Activated CD4-positive, alpha-beta T cell treated with anti-CD3 and anti-CD28 coated beads for 36 hours (primary cell): ENCODE results near the gene NAP1L1. TPM values are rescaled to one million over a fixed set of nuclear protein-coding genes. Genes with fewer than 3 reads are reported as not detected.

Experiments used
- ATAC-seq: fragments of 200-7000 bp; cut with Tn5 transposase; one replicate; pipeline ENCODE4 v1.10.0; 2021; ENCODE audit warnings: mild to moderate bottlenecking, moderate library complexity
- CTCF ChIA-PET: fragments of 350-600 bp; sonication (Branson Sonifier 250); formaldehyde crosslinking; loops from one replicate; lab custom pipeline; 2021; ENCODE audit warnings: antibody characterized with exemption; lab: Charles Lee
- POLR2A ChIA-PET: fragments of 350-600 bp; sonication (Branson Sonifier 250); formaldehyde crosslinking; loops from one replicate; lab custom pipeline; 2021; ENCODE audit warnings: antibody characterized with exemption, inconsistent platforms; lab: Charles Lee
- DNase-seq: peaks from one replicate; pipeline ENCODE4 v3.0.0-alpha.2; 2020
- H3K27ac Mint-ChIP-seq: one replicate; pipeline ENCODE4 v1.8.0; 2021; ENCODE audit warnings: mixed read lengths
- H3K27me3 Mint-ChIP-seq: one replicate; pipeline ENCODE4 v1.8.0; 2021; ENCODE audit warnings: mixed read lengths
- H3K36me3 Mint-ChIP-seq: one replicate; pipeline ENCODE4 v1.8.0; 2021; ENCODE audit warnings: low read depth, mixed read lengths
- H3K4me1 Mint-ChIP-seq: one replicate; pipeline ENCODE4 v1.8.0; 2021; ENCODE audit warnings: mixed read lengths
- H3K4me3 Mint-ChIP-seq: one replicate; pipeline ENCODE4 v1.8.0; 2021; ENCODE audit warnings: mild to moderate bottlenecking, moderate library complexity, mixed read lengths
- H3K9me3 Mint-ChIP-seq: one replicate; pipeline ENCODE4 v1.8.0; 2021; ENCODE audit warnings: low read depth, mixed read lengths
- intact Hi-C, 2 experiments: fragments of 100-400 bp; cut with DNase I in 1 of 2; cut with micrococcal nuclease in 1 of 2; formaldehyde crosslinking; loops; one replicate each; pipeline versions ENCODE4 v1.14.2 to v1.15.1; 2022 to 2024; cut with DNase I, micrococcal nuclease
- total RNA-seq, 2 experiments: library from RNA; stranded (reverse); gene quantifications; one replicate each; pipeline ENCODE4 v1.2.3, GENCODE V29; 2021

The NAP1L1 gene
- total RNA-seq, 2 experiments from 2014 or later = 959 to 1,004 TPM

DNA sequence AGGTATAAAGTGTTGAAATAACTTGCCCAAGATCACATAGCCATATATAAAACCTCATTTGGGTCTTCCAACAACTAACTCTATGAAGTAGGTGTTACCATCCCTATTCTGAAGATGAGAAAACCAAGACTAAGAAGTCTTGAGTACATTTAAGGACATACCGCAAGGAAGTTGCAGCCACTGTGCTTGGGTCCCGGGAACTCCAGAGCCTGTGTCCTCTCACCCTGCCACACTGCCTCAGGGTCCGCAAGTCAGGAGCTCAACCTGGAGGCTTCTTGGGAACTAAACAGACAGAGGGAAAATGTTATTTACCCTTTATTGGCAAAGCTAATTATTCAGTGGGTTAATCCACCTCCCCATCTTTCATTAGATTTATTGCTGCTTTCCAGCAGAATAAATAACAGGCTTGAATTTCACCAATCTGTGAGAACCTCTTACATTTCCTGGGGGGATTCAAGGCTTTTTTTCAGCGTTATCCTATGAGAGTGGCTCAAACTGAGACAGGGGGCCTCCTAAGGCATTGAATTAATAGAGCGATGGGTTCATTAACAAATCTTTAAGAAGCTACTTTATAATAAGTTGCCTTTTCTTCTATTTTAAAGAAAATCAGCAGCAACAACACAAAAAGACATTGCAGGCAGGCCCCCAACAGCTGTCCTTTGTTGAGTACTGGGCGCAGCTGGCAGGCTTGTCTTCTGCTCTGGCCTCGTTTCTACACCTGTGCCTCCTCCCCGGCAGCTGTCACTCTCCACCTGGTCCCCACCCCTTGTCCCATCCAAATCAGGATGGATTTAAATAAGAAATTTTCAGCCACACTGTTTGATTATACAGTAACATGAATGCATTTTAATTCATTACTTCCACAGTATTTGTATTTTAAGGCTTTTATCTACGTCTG is 78.2 kb downstream of the NAP1L1 start:
- CTCF ChIA-PET = interaction anchor here (0.8 kb wide), 1 partner anchor 550 kb away, joined by 3 read pairs; no protein-coding TSS in a partner anchor
- intact Hi-C loops = no loop called here

GRCh38 chr12:76003355-76003638 is 81.2 kb downstream of the NAP1L1 start:
- H3K27ac Mint-ChIP-seq = no peak overlapping the region
- H3K4me1 Mint-ChIP-seq = no peaks in the 10 kb centered on the region
- peaks cover 7% of the 10 kb centered on the region for H3K9me3 Mint-ChIP-seq
- POLR2A ChIA-PET = interaction anchor here (0.5 to 0.6 kb wide), 2 partner anchors 13 to 90 kb away, joined by 4 to 6 read pairs; no protein-coding TSS in a partner anchor
- no peak overlapping the region for H3K4me3 Mint-ChIP-seq
- H3K36me3 Mint-ChIP-seq = no peaks in the 10 kb centered on the region
- peaks cover 7% of the 10 kb centered on the region for H3K27me3 Mint-ChIP-seq
- CTCF ChIA-PET = interaction anchor here (0.8 kb wide), 1 partner anchor 591 kb away, joined by 3 read pairs; no protein-coding TSS in a partner anchor
- ATAC-seq (no peak), DNase-seq (no peak)
- intact Hi-C loops = no loop called here

More for the DNA sequence above, 78.2 kb downstream of the NAP1L1 start:
- Mint-ChIP-seq H3K9me3 (peaks cover 7% of the 10 kb centered on the region), H3K4me3 (no peak overlapping the region), H3K27ac (no peak overlapping the region), H3K36me3 (no peaks in the 10 kb centered on the region), H3K27me3 (peaks cover 7% of the 10 kb centered on the region), H3K4me1 (no peaks in the 10 kb centered on the region)
- DNase-seq (no peak), ATAC-seq (no peak)
- POLR2A ChIA-PET = no interaction called here

DNA sequence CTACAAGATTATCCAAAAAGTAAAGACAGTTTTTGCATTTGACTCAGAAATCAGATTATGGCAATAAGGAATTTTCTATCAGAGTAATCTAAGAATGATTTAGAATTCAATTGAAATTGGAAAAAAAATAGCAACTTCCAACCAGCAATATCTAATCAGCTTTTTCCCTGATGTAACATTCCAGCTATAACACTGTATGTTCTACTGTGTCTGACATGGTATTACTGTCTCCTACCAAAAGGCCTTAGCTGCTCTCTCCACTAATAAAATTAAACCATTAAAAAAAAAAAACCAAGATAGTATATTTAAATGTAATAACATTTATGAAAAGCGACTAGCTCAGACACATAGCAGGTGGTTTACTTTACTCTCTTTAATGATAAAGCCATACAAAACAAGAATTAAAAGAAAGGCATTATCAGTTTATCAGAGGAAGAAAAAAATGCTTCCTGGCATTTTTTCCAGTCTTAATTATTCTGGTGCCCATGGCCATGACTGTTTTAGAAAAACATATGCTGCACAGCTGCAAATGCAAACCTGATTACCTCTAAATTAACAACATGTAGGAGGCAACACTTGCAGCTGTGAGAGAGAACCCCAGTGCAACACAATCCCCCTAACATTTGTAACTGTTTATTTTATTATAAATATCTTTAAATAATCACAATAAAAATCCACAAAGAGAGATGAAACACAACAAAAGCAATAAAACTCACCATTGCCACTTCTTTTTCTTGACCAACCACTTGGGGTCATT is 81.7 kb downstream of the NAP1L1 start:
- intact Hi-C loops = no loop called here
- no peak for DNase-seq
- Mint-ChIP-seq H3K4me1 (no peaks in the 10 kb centered on the region), H3K9me3 (peaks cover 7% of the 10 kb centered on the region), H3K4me3 (no peak overlapping the region), H3K27ac (no peak overlapping the region), H3K27me3 (peaks cover 7% of the 10 kb centered on the region), H3K36me3 (no peaks in the 10 kb centered on the region)
- no peak for ATAC-seq
- ChIA-PET POLR2A (interaction anchor here (0.6 kb wide), 1 partner anchor 90 kb away, joined by 6 read pairs; no protein-coding TSS in a partner anchor), CTCF (interaction anchor here (0.8 to 1.1 kb wide), 3 partner anchors 9 to 590 kb away, joined by 3 to 4 read pairs (median 3); no protein-coding TSS in a partner anchor)

DNA sequence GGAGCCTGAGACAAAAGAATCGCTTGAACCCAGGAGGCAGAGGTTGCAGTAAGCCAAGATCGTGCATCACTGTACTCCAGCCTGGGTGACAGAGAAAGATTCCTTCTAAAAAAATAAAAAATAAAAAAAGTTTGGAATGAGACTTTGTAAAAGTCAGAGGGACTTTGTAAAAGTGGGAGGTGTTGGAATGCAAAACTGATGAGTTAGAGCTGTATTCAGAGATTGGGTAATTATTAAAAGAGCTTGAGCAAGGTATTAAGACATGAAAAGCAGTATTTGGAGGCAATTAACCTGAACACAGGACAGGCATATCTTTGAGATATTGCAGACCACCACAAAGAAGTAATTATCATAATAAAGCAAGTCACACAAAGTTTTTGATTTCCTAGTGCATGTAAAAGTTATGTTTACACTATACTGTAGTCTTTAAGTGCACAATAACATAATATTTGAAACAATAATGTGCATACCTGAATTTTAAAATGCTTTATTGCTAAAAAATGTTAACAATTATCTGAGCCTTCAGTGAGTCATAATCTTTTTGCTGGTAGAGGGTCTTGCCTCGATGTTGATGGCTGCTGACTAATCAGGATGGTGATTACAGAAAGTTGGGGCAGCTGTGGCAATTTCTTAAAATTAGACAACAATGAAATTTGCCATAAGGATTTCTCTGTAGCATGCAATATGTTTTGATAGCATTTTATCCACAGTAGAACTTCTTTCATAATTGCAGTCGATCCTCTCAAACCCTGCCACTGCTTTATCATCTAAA is 86.0 kb downstream of the NAP1L1 start:
- intact Hi-C loops = loop anchor here in 1 of 2 experiments (2.0 kb wide), 1 partner anchor 14 kb away; no protein-coding TSS in a partner anchor
- POLR2A ChIA-PET = interaction anchor here (0.6 kb wide), 1 partner anchor 80 kb away, joined by 3 read pairs; no protein-coding TSS in a partner anchor

DNA sequence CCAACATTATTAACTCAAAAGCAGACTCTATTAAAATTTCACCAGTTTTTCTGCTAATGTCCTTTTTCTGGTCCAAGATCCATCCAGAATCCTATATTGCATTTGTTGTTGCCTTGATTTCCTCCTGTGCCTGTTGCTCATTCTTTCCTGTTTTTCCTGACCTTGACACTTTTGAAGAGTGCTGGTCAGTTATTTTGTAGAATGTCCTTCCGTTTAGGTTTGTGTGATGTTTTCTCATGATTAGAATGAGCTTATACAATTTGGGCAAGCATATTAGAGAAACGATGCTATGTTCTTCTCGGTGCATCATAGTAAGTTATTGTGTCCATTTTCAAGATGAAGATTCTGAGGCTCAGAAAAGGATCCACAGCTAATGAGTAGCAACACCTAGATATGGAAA is 86.8 kb downstream of the NAP1L1 start:
- Mint-ChIP-seq H3K9me3 (no peaks in the 10 kb centered on the region), H3K36me3 (no peaks in the 10 kb centered on the region), H3K4me3 (no peak overlapping the region), H3K27me3 (peaks cover 2% of the 10 kb centered on the region), H3K27ac (no peak overlapping the region), H3K4me1 (peaks cover 21% of the 10 kb centered on the region)
- intact Hi-C loops = loop anchor here in 1 of 2 experiments (2.0 kb wide), 1 partner anchor 15 kb away; no protein-coding TSS in a partner anchor
- ChIA-PET CTCF (no interaction called here), POLR2A (no interaction called here)
- ATAC-seq (no peak), DNase-seq (no peak)

More for the DNA sequence above, 86.0 kb downstream of the NAP1L1 start:
- ATAC-seq = no peak
- Mint-ChIP-seq H3K9me3 (no peaks in the 10 kb centered on the region), H3K27ac (no peak overlapping the region), H3K27me3 (peaks cover 2% of the 10 kb centered on the region), H3K4me1 (peaks cover 17% of the 10 kb centered on the region), H3K36me3 (no peaks in the 10 kb centered on the region), H3K4me3 (no peak overlapping the region)
- no peak for DNase-seq
- CTCF ChIA-PET = no interaction called here

GRCh38 chr12:75996861-75997447 is 87.5 kb downstream of the NAP1L1 start:
- Mint-ChIP-seq H3K27me3 (peaks cover 2% of the 10 kb centered on the region), H3K27ac (no peak overlapping the region), H3K4me1 (peaks cover 21% of the 10 kb centered on the region), H3K36me3 (no peaks in the 10 kb centered on the region), H3K9me3 (no peaks in the 10 kb centered on the region), H3K4me3 (no peak overlapping the region)
- ChIA-PET POLR2A (no interaction called here), CTCF (no interaction called here)
- no peak for ATAC-seq
- intact Hi-C loops = no loop called here
- no peak for DNase-seq

DNA sequence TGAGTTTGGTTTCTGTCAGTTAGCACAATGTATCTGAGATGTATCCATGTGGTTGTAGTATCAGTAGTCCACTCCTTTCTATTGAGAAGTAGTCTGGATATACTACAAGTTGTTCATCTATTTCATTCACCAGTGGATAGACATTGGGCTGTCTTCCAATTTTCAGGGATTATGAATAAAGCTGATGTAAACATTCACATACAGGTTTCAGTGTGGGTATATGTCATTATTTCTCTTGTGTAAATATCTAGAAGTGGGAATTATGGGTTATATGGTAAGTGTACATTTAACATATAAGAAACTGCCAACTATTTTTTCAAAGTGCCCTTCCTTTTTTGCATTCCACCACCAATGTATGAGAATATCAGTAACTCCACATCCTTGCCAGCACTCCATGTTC is 88.8 kb downstream of the NAP1L1 start:
- ChIA-PET POLR2A (interaction anchor here (0.9 kb wide), 1 partner anchor 25 kb away, joined by 3 read pairs; no protein-coding TSS in a partner anchor), CTCF (interaction anchor here (1.1 to 2.1 kb wide), 3 partner anchors 15 to 25 kb away, joined by 4 to 6 read pairs (median 6); no protein-coding TSS in a partner anchor)
- Mint-ChIP-seq H3K27ac (peak overlapping the region; percentile 42), H3K9me3 (no peaks in the 10 kb centered on the region), H3K36me3 (no peaks in the 10 kb centered on the region), H3K4me1 (peaks cover 26% of the 10 kb centered on the region), H3K27me3 (peaks cover 2% of the 10 kb centered on the region), H3K4me3 (no peak overlapping the region)
- no peak for DNase-seq
- intact Hi-C loops = loop anchor here in 1 of 2 experiments (2.0 kb wide), 1 partner anchor 355 kb away; no protein-coding TSS in a partner anchor
- no peak for ATAC-seq

DNA sequence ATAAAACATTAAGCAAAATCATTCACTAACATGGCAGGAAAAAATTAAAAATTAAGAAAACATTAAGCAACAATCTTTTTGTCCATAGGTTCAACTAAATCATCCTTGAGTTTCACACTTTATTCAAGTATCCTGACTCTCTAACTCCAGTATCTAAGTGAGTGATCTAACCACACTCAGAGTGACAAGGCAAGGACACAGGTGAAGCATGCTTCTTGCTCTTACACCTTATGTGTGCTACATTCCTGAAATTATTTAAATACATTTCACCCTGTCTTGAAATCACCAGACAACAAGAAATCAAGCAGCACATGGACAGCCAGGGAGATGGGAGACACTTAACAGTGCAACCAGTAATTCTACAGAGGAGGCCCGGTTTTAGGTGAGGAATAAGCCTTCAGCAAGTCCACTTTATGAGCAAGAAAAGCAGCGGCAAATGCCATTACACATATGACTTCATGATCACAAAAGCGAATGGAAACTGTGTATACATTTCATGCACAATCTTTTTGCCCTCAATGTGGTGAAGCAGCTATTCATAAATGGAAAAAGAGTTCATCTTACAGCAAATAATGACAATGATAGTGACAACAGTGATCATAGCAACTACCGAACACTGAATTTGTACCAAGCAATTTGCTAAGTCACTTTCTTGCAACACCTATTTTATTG is 90.3 kb downstream of the NAP1L1 start:
- Mint-ChIP-seq H3K27me3 (peaks cover 7% of the 10 kb centered on the region), H3K9me3 (no peaks in the 10 kb centered on the region), H3K4me3 (no peak overlapping the region), H3K4me1 (peaks cover 26% of the 10 kb centered on the region), H3K27ac (peak overlapping the region; percentile 34), H3K36me3 (no peaks in the 10 kb centered on the region)
- POLR2A ChIA-PET = interaction anchor here (0.6 to 1.0 kb wide), 2 partner anchors 17 to 26 kb away, joined by 3 read pairs; no protein-coding TSS in a partner anchor
- DNase-seq = peak; percentile 53
- intact Hi-C loops = loop anchor here (1.0 to 2.0 kb wide), 7 partner anchors 16 to 353 kb away; partner anchors contain the start of gene PHLDA1 (in 2 of the 2)
- peak; percentile 86 for ATAC-seq
- CTCF ChIA-PET = interaction anchor here (1.0 to 2.1 kb wide), 2 partner anchors 19 to 27 kb away, joined by 3 to 6 read pairs; no protein-coding TSS in a partner anchor

DNA sequence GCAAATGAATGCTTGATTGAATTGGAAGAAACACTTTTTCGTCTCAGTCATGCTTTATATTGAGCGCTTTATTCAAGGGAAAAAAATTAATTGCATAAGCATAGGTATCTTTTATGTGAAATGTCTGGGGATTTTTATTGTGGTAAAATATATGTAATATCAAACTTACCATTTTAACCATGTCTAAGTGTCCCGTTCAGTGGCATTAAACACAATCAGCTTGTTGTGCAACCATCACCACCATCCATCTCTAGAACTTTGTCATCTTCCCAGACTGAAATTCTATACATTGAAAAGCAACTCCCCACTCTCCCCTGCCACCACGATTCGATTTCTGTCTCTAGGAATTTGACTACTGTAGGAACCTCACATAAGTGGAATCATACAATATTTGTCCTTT is 92.7 kb downstream of the NAP1L1 start:
- POLR2A ChIA-PET = interaction anchor here (0.5 to 1.1 kb wide), 2 partner anchors 40 to 41 kb away, joined by 3 to 8 read pairs; partner anchors contain the start of gene PHLDA1
- ATAC-seq (no peak), DNase-seq (no peak)
- CTCF ChIA-PET = interaction anchor here (1.0 kb wide), 1 partner anchor 12 kb away, joined by 4 read pairs; no protein-coding TSS in a partner anchor
- Mint-ChIP-seq H3K4me1 (peaks cover 29% of the 10 kb centered on the region), H3K36me3 (peaks cover 6% of the 10 kb centered on the region), H3K27ac (no peak overlapping the region), H3K27me3 (peaks cover 7% of the 10 kb centered on the region), H3K4me3 (no peak overlapping the region), H3K9me3 (peaks cover 11% of the 10 kb centered on the region)
- intact Hi-C loops = no loop called here
